Measurements from ENCODE around the gene DENND1B. TPM values are rescaled to one million over a fixed set of nuclear protein-coding genes. Genes with fewer than 3 reads are reported as not detected.
A peak's percentile ranks its signal among the peaks of the same experiment; 100 is the strongest.

DENND1B gene
- polyA plus RNA-seq, 1 of the 3 experiments (the other 2 are of a cell fraction), result 1.4 TPM

GRCh38 chr1:197776351-197777105 lies 1.2 kb upstream of the DENND1B start:
- Histone ChIP-seq H3K4me1 (ENCODE audit: control insufficient read depth in 1 of 2, insufficient read depth in 2 of 2, low read depth in 1 of 2, low read length in 1 of 2) (peaks cover 7 to 14% of the 10 kb centered on the region in 2 experiments), H3K27me3 (ENCODE audit: insufficient read depth) (no peaks in the 10 kb centered on the region), H3K4me2 (0 out of 2 replicates have a peak overlapping the region, but pooled peaks have one; percentile 89), H3K9me3 (no peaks in the 10 kb centered on the region), H3K4me3 (ENCODE audit: low read depth in 2 of 2, low read length in 1 of 2) (no peak overlapping the region), H3K36me3 (replicated peaks in 1 of 2; ENCODE audit: control insufficient read depth in 1 of 2, insufficient read depth in 2 of 2, low read length in 1 of 2) (no peaks in the 10 kb centered on the region), H4K20me1 (ENCODE audit: insufficient read depth) (no peaks in the 10 kb centered on the region), H3K27ac (ENCODE audit: low read depth in 2 of 2, low read length in 1 of 2) (peak overlapping the region; percentile 60 to 62), H3K79me2 (ENCODE audit: insufficient read depth) (peaks cover 21% of the 10 kb centered on the region), H3K9ac (no peak overlapping the region), H2AFZ (ENCODE audit: low read depth) (peak overlapping the region; percentile 87; the same call in 1 of the 2 replicates), H3F3A (replicated peaks; ENCODE audit: insufficient read depth) (peaks cover 20% of the 10 kb centered on the region), H3K9me2 (no peaks in the 10 kb centered on the region)
- ChIA-PET CTCF (interaction anchor here (0.6 to 1.1 kb wide), 2 partner anchors 13 to 139 kb away, joined by 3 read pairs; no protein-coding TSS in a partner anchor), POLR2A (no interaction called here)
- DNase-seq, result no peak
- 71% methylated on average over 3 of the region's 3 CpGs for WGBS (ENCODE audit: low lambda C conversion rate)
- TF ChIP-seq USF2 (IDR thresholded peaks at IDR 0.05; ENCODE audit: borderline replicate concordance, low read depth, low read length) (no peak), IRF3 (IDR thresholded peaks at IDR 0.05; ENCODE audit: low read depth, low read length) (no peak), SMC3 (IDR thresholded peaks at IDR 0.05; ENCODE audit: low read depth, low read length) (no peak), USF1 (IDR thresholded peaks at IDR 0.05; ENCODE audit: borderline replicate concordance, low read depth) (no peak), ELF1 (IDR thresholded peaks at IDR 0.05) (no peak), EZH2phosphoT487 (IDR thresholded peaks at IDR 0.05; ENCODE audit: borderline replicate concordance, low read depth) (no peak), TAF1 (IDR thresholded peaks at IDR 0.05; ENCODE audit: borderline replicate concordance, low read depth, low read length) (no peak), CHD2 (IDR thresholded peaks at IDR 0.05; ENCODE audit: low read length, partially characterized antibody) (no peak), MAX (IDR thresholded peaks at IDR 0.05; ENCODE audit: low read depth) (0 out of 2 replicates have a peak, but pooled peaks have one; percentile 17), NRF1 (IDR thresholded peaks at IDR 0.05; ENCODE audit: low read depth, low read length) (no peak), FOXM1 (IDR thresholded peaks at IDR 0.05; ENCODE audit: low read depth) (no peak), FOXJ3 (CRISPR knock-in tag; IDR thresholded peaks at IDR 0.05) (no peak), PBX3 (IDR thresholded peaks at IDR 0.05) (peak; percentile 43), CTCF (IDR thresholded peaks at IDR 0.05) (no peak), RAD21 (IDR thresholded peaks at IDR 0.05; ENCODE audit: low read length) (no peak), FOSL2 (IDR thresholded peaks at IDR 0.05; ENCODE audit: borderline replicate concordance, low read depth) (peak; percentile 66; the same call in 1 of the 2 replicates), NFIC (IDR thresholded peaks at IDR 0.05; ENCODE audit: borderline replicate concordance) (0 out of 2 replicates have a peak, but pooled peaks have one; percentile 18), TEAD4 (IDR thresholded peaks at IDR 0.05; ENCODE audit: borderline replicate concordance, insufficient read depth) (no peak), ZBTB33 (IDR thresholded peaks at IDR 0.05; ENCODE audit: borderline replicate concordance, low read depth) (no peak), RFX5 (IDR thresholded peaks at IDR 0.05; ENCODE audit: low read length) (no peak), TCF12 (IDR thresholded peaks at IDR 0.05) (peak; percentile 37; the same call in 1 of the 2 replicates)
